ENCODE results near the gene LTV1.

- TF ChIP-seq CTCF (IDR thresholded peaks at IDR 0.05; ENCODE audit: poor library complexity) (no peak), EZH2phosphoT487 (IDR thresholded peaks at IDR 0.05; ENCODE audit: low read depth, severe bottlenecking, unreplicated experiment) (no peak), EZH2 (IDR thresholded peaks at IDR 0.05; ENCODE audit: borderline replicate concordance) (no peak)
These were observed 53.2 kb downstream of the LTV1 start for GRCh38 chr6:143896126-143896860.
